HFF-Myc (cell line): ENCODE results near the gene RUSF1.

Experiments used
- DNase-seq: peaks from one replicate; pipeline ENCODE4 v3.0.0-alpha.2; 2011; ENCODE audit warnings: low read depth; ENCODE audit errors: extremely low read depth
- H3K4me3 ChIP-seq: replicated peaks from 2 replicates; pipeline ENCODE4 v1.5.1; 2011; ENCODE audit warnings: low read depth, mild to moderate bottlenecking, control low read depth, low read length
- CTCF ChIP-seq: IDR thresholded peaks from 2 replicates; pipeline ENCODE4 v1.5.1; 2012; ENCODE audit warnings: mild to moderate bottlenecking, low read depth, low read length, control low read depth; ENCODE audit errors: missing control alignments

Gene RUSF1

GRCh38 chr16:31479751-31480150, 28.4 kb downstream of the RUSF1 start:
- no peak for DNase-seq
- no peak for TF ChIP-seq CTCF
- no peak overlapping the region for H3K4me3 ChIP-seq

- no peak overlapping the region for H3K4me3 ChIP-seq
- TF ChIP-seq CTCF: no peak
- no peak for DNase-seq
Observed at GRCh38 chr16:31478956-31479355, 29.2 kb downstream of the RUSF1 start.

- no peak overlapping the region for H3K4me3 ChIP-seq
- TF ChIP-seq CTCF: no peak
- no peak for DNase-seq
Observed at GRCh38 chr16:31477220-31478216, 30.7 kb downstream of the RUSF1 start.

GRCh38 chr16:31476303-31477219, 31.6 kb downstream of the RUSF1 start:
- DNase-seq: no peak
- no peak overlapping the region for H3K4me3 ChIP-seq
- no peak for TF ChIP-seq CTCF

- no peak for DNase-seq
- H3K4me3 ChIP-seq: no peak overlapping the region
- TF ChIP-seq CTCF: no peak
Observed at GRCh38 chr16:31475946-31476302, 32.3 kb downstream of the RUSF1 start.

GRCh38 chr16:31474773-31475738, 33.1 kb downstream of the RUSF1 start:
- no peak for TF ChIP-seq CTCF
- H3K4me3 ChIP-seq: no peak overlapping the region
- DNase-seq: no peak
